Astrocyte (in vitro differentiated cells and primary cell): Measurements from ENCODE around the gene CTTN.

ENCODE experiments used
- CTCF ChIP-seq: IDR thresholded peaks from 2 replicates; pipeline ENCODE4 v1.5.1; 2011; ENCODE audit warnings: low read depth, mild to moderate bottlenecking, inconsistent platforms, low read length, moderate library complexity; ENCODE audit not compliant: insufficient read depth
- EZH2 ChIP-seq: IDR thresholded peaks from 2 replicates; pipeline ENCODE4 v1.6.1; 2012; ENCODE audit warnings: mild to moderate bottlenecking, low read length, inconsistent platforms; ENCODE audit not compliant: insufficient read depth

- TF ChIP-seq CTCF = no peak
- no peak for TF ChIP-seq EZH2
Observed at GRCh38 chr11:70378506-70379134, 19.7 kb upstream of the CTTN start.
